ENCODE data around the gene SCARB1. TPM values are rescaled to one million over a fixed set of nuclear protein-coding genes. Genes with fewer than 3 reads are reported as not detected.

SCARB1 gene
- total RNA-seq, 1 experiment from 2014 or later, result 31.3 TPM

DNA sequence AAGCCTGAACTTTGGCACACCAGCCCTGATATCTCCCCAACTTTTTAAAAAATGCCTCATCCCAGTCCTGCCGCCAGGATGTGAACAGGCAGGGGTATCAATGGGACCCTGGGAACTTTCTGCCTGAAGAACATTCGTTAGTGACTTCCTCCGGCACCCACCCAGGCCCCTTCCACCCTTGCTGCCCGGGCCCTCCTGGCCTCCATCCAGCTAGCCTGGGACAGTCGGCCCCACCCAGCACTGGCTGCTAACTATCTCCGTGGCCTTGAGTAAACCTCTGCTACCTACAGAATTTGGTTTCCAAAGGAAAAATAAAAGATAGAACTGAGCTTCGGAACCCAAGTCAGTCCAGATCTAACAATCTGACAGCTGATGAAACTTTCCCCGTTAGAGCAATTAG is 14.3 kb downstream of the SCARB1 start:
- no CpG with 5 or more reads among the region's 8 CpGs for WGBS (ENCODE audit: extremely low coverage, insufficient read length, low lambda C conversion rate)
- Mint-ChIP-seq H3K4me1 (peaks cover 7% of the 10 kb centered on the region in 2 experiments), H3K4me3 (no peak overlapping the region), H3K27ac (peak overlapping the region in 1 of 3 experiments; percentile 80; a peak in 1 of 7 replicates), H3K9me3 (no peaks in the 10 kb centered on the region), H3K27me3 (ENCODE audit: low read depth) (no peaks in the 10 kb centered on the region), H3K36me3 (ENCODE audit: insufficient read depth in 1 of 3, low read depth in 3 of 3) (peaks cover 0 to 8% (median 7%) of the 10 kb centered on the region in 3 experiments; a peak in 4 of 7 replicates)
- H3K9me3 ChIP-seq (ENCODE audit: control insufficient read depth, low read depth, low read length), result no peaks in the 10 kb centered on the region
- H3K23me2 ChIP-seq (ENCODE audit: insufficient read length, low read depth, low read length, poor library complexity, severe bottlenecking), result no peaks in the 10 kb centered on the region
- H4K91ac ChIP-seq (ENCODE audit: insufficient read length, low read depth, low read length), result no peak overlapping the region
- peaks cover 6% of the 10 kb centered on the region; the same call in 1 of the 2 replicates for H3K79me2 ChIP-seq (ENCODE audit: insufficient read depth, low read length)
- H3K27me3 ChIP-seq (ENCODE audit: insufficient read depth, low read length), result no peaks in the 10 kb centered on the region
- no peak overlapping the region for H2BK12ac ChIP-seq (ENCODE audit: insufficient read length, low read depth, low read length)
- no peak overlapping the region for H2BK5ac ChIP-seq (ENCODE audit: insufficient read length, low read length)
- no peak overlapping the region for H2BK15ac ChIP-seq (ENCODE audit: low read depth, low read length)
- no peaks in the 10 kb centered on the region for H4K20me1 ChIP-seq (ENCODE audit: control insufficient read depth, insufficient read depth, insufficient read length)
- no peak overlapping the region for H3K14ac ChIP-seq (ENCODE audit: insufficient read depth, low read length)
- no peak overlapping the region for H2BK120ac ChIP-seq (ENCODE audit: low read depth, low read length, poor library complexity, severe bottlenecking)
- H3K27ac ChIP-seq (ENCODE audit: insufficient read length, low read depth, low read length), result no peak overlapping the region
- no peak overlapping the region for H2BK20ac ChIP-seq (ENCODE audit: low read depth, low read length, poor library complexity, severe bottlenecking)
- H4K5ac ChIP-seq (ENCODE audit: insufficient read length, low read depth, low read length), result no peak overlapping the region
- no peak overlapping the region for H3K4me2 ChIP-seq (ENCODE audit: insufficient read depth, insufficient read length, low read length)
- no peak overlapping the region for H3T11ph ChIP-seq (ENCODE audit: low read length)
- no peak overlapping the region for H3K9ac ChIP-seq (ENCODE audit: extremely low read depth, insufficient read length, low read length)
- H4K8ac ChIP-seq (replicated peaks; ENCODE audit: insufficient read length, low read depth, low read length), result no peak overlapping the region
- no peak overlapping the region for H2AK5ac ChIP-seq (ENCODE audit: insufficient read length, low read length)
- H3K4ac ChIP-seq (ENCODE audit: low read depth, low read length), result no peak overlapping the region
- H3K4me1 ChIP-seq (ENCODE audit: insufficient read depth, low read length), result no peaks in the 10 kb centered on the region
- TF ChIP-seq, protein P1, sequence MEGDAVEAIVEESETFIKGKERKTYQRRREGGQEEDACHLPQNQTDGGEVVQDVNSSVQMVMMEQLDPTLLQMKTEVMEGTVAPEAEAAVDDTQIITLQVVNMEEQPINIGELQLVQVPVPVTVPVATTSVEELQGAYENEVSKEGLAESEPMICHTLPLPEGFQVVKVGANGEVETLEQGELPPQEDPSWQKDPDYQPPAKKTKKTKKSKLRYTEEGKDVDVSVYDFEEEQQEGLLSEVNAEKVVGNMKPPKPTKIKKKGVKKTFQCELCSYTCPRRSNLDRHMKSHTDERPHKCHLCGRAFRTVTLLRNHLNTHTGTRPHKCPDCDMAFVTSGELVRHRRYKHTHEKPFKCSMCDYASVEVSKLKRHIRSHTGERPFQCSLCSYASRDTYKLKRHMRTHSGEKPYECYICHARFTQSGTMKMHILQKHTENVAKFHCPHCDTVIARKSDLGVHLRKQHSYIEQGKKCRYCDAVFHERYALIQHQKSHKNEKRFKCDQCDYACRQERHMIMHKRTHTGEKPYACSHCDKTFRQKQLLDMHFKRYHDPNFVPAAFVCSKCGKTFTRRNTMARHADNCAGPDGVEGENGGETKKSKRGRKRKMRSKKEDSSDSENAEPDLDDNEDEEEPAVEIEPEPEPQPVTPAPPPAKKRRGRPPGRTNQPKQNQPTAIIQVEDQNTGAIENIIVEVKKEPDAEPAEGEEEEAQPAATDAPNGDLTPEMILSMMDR (conservative IDR thresholded peaks at IDR 0.05), result no peak
- H3K18ac ChIP-seq (ENCODE audit: insufficient read length, low read depth, low read length), result no peak overlapping the region
- H3K79me1 ChIP-seq (ENCODE audit: insufficient read depth, low read depth, low read length, poor library complexity, severe bottlenecking), result no peaks in the 10 kb centered on the region
- H3K56ac ChIP-seq (ENCODE audit: insufficient read length, low read depth, low read length), result no peak overlapping the region
- H2AFZ ChIP-seq (ENCODE audit: low read length), result no peak overlapping the region
- no peak overlapping the region for H3K23ac ChIP-seq (ENCODE audit: insufficient read length, low read depth, low read length)
- no peak for DNase-seq
